SU-DHL-6 (cell line): ENCODE data around the gene PARP8.

ENCODE experiments used
- EZH2phosphoT487 ChIP-seq: fragments of 200-600 bp; sonication (generic), shearing (Covaris generic); conservative IDR thresholded peaks from 2 replicates; pipeline ENCODE4 v1.6.1; 2018; ENCODE audit warnings: mild to moderate bottlenecking, antibody characterized with exemption, low read length, moderate library complexity, mixed read lengths
- TF ChIP-seq, protein P1 (sequence below): fragments of 200-600 bp; sonication (generic); IDR thresholded peaks from one replicate; pipeline ENCODE4 v1.5.1; 2017; ENCODE audit warnings: antibody characterized with exemption, mild to moderate bottlenecking, low read length, moderate library complexity; ENCODE audit not compliant: insufficient read depth, poor library complexity, severe bottlenecking

GRCh38 chr5:50854082-50854481 lies 187.6 kb downstream of the PARP8 start:
- TF ChIP-seq, protein P1, sequence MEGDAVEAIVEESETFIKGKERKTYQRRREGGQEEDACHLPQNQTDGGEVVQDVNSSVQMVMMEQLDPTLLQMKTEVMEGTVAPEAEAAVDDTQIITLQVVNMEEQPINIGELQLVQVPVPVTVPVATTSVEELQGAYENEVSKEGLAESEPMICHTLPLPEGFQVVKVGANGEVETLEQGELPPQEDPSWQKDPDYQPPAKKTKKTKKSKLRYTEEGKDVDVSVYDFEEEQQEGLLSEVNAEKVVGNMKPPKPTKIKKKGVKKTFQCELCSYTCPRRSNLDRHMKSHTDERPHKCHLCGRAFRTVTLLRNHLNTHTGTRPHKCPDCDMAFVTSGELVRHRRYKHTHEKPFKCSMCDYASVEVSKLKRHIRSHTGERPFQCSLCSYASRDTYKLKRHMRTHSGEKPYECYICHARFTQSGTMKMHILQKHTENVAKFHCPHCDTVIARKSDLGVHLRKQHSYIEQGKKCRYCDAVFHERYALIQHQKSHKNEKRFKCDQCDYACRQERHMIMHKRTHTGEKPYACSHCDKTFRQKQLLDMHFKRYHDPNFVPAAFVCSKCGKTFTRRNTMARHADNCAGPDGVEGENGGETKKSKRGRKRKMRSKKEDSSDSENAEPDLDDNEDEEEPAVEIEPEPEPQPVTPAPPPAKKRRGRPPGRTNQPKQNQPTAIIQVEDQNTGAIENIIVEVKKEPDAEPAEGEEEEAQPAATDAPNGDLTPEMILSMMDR = no peak
- TF ChIP-seq EZH2phosphoT487 = no peak
